OCI-LY3 (cell line): Measurements from ENCODE around the gene LENEP.
A peak's percentile ranks its signal among the peaks of the same experiment; 100 is the strongest.

Experiments used
- H2AFZ ChIP-seq: fragments of 200-600, 300-600 bp; shearing (Covaris generic); 2 replicates; pipeline ENCODE4 v1.6.0; 2014; ENCODE audit warnings: antibody characterized with exemption, low read depth, low read length
- H3K27ac ChIP-seq: fragments of 200-600, 300-600 bp; sonication (generic); 2 replicates; pipeline ENCODE4 v1.5.1; 2014; ENCODE audit warnings: mild to moderate bottlenecking, low read length, moderate library complexity, mixed read lengths
- H3K27me3 ChIP-seq: fragments of 200-600, 300-600 bp; sonication (generic); 2 replicates; pipeline ENCODE4 v1.6.1; 2014; ENCODE audit warnings: low read depth, low read length, mixed read lengths
- H3K36me3 ChIP-seq: fragments of 200-600, 300-600 bp; sonication (generic); replicated peaks from 2 replicates; pipeline ENCODE3; 2014; ENCODE audit warnings: low read depth, low read length, mixed read lengths
- H3K4me1 ChIP-seq: fragments of 300-600, 200-600 bp; sonication (generic); 2 replicates; pipeline ENCODE4 v1.6.1; 2014; ENCODE audit warnings: low read length, mixed read lengths
- H3K4me2 ChIP-seq: fragments of 200-600, 300-600 bp; sonication (generic); 2 replicates; pipeline ENCODE4 v1.6.1; 2014; ENCODE audit warnings: low read length, mixed read lengths
- H3K4me3 ChIP-seq: fragments of 300-600, 200-600 bp; sonication (generic); 2 replicates; pipeline ENCODE4 v1.5.1; 2014; ENCODE audit warnings: antibody characterized with exemption, mild to moderate bottlenecking, low read length, moderate library complexity
- H3K79me2 ChIP-seq: fragments of 300-600, 200-600 bp; shearing (Covaris generic); 2 replicates; pipeline ENCODE4 v1.6.1; 2014; ENCODE audit warnings: mild to moderate bottlenecking, low read length, mixed read lengths
- H3K9ac ChIP-seq: fragments of 300-600, 200-600 bp; shearing (Covaris generic); 2 replicates; pipeline ENCODE4 v1.6.0; 2014; ENCODE audit warnings: mild to moderate bottlenecking, low read length, moderate library complexity
- H3K9me3 ChIP-seq: fragments of 200-600, 300-600 bp; shearing (Covaris generic); 2 replicates; pipeline ENCODE4 v1.6.1; 2014; ENCODE audit warnings: low read length, mixed read lengths; ENCODE audit not compliant: insufficient read depth
- H4K20me1 ChIP-seq: fragments of 200-600, 300-600 bp; sonication (generic); 2 replicates; pipeline ENCODE4 v1.6.1; 2016; ENCODE audit warnings: low read length, mixed read lengths; ENCODE audit not compliant: insufficient read depth
- EZH2phosphoT487 ChIP-seq: fragments of 200-600 bp; shearing (Covaris generic); IDR thresholded peaks from 2 replicates; pipeline ENCODE4 v1.6.1; 2018; ENCODE audit warnings: antibody characterized with exemption, mixed run types, low read depth
- TF ChIP-seq, protein P1 (sequence below): fragments of 200-600, 300-600 bp; sonication (generic); IDR thresholded peaks from 2 replicates; pipeline ENCODE4 v1.5.1; 2014; ENCODE audit warnings: antibody characterized with exemption, low read length, low read depth

LENEP gene

DNA sequence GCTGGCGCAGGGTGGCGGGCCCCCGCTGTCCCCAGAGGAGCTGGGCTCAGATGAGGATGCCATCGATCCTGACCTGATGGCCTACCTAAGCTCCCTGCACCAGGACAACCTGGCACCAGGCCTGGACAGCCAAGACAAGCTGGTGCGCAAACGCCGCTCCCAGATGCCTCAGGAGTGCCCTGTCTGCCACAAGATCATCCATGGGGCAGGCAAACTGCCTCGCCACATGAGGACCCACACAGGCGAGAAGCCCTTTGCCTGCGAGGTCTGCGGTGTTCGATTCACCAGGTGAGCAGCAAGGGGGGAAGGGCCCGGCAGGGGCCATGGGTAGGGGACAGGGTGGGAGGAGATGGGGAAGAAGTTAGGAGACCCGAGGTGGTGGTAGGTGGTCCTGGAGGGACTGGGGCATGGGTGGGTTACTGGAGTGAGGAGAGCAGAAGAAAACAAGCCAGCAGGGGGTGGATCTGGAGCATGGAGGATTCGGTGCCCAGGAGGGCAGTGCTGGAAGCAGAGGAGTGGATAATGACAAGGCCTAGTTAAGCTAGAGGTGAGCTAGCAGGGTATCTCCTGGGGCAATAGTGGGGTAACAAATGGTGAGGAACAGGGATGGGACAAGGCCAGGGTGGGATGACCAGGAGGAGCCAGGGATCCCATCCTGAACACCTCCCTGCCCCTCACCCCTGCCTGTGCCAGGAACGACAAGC, 22.3 kb downstream of the LENEP start:
- Histone ChIP-seq H2AFZ (no peak overlapping the region), H3K4me3 (no peak overlapping the region), H3K79me2 (no peaks in the 10 kb centered on the region), H4K20me1 (peaks cover 33% of the 10 kb centered on the region), H3K36me3 (peaks cover 29% of the 10 kb centered on the region), H3K27ac (peak overlapping the region; percentile 75), H3K4me1 (peaks cover 30% of the 10 kb centered on the region), H3K4me2 (no peak overlapping the region), H3K9me3 (no peaks in the 10 kb centered on the region), H3K27me3 (no peaks in the 10 kb centered on the region), H3K9ac (no peak overlapping the region)
- TF ChIP-seq, protein P1, sequence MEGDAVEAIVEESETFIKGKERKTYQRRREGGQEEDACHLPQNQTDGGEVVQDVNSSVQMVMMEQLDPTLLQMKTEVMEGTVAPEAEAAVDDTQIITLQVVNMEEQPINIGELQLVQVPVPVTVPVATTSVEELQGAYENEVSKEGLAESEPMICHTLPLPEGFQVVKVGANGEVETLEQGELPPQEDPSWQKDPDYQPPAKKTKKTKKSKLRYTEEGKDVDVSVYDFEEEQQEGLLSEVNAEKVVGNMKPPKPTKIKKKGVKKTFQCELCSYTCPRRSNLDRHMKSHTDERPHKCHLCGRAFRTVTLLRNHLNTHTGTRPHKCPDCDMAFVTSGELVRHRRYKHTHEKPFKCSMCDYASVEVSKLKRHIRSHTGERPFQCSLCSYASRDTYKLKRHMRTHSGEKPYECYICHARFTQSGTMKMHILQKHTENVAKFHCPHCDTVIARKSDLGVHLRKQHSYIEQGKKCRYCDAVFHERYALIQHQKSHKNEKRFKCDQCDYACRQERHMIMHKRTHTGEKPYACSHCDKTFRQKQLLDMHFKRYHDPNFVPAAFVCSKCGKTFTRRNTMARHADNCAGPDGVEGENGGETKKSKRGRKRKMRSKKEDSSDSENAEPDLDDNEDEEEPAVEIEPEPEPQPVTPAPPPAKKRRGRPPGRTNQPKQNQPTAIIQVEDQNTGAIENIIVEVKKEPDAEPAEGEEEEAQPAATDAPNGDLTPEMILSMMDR = no peak
- TF ChIP-seq EZH2phosphoT487 = no peak

DNA sequence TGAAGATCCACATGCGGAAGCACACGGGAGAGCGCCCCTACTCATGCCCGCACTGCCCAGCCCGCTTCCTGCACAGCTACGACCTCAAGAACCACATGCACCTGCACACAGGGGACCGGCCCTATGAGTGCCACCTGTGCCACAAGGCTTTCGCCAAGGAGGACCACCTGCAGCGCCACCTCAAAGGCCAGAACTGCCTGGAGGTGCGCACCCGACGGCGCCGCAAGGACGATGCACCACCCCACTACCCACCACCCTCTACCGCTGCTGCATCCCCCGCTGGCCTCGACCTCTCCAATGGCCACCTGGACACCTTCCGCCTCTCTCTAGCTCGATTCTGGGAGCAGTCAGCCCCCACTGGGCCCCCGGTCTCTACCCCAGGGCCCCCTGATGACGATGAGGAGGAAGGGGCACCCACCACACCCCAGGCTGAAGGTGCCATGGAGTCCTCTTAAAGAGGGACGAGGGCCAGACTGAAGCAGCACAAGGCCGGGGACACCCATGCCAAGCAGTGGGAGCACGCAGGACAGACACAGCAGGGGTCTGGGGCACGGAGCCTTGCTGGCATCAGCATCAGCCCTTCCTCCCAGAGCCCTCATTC, 22.9 kb downstream of the LENEP start:
- TF ChIP-seq, protein P1 = no peak
- TF ChIP-seq EZH2phosphoT487 = no peak
- Histone ChIP-seq H3K36me3 (peaks cover 29% of the 10 kb centered on the region), H3K4me3 (peak overlapping the region; percentile 74; the same call in 1 of the 2 replicates), H4K20me1 (peaks cover 26% of the 10 kb centered on the region), H3K4me1 (peaks cover 30% of the 10 kb centered on the region), H3K4me2 (peak overlapping the region; percentile 79), H3K9me3 (no peaks in the 10 kb centered on the region), H3K9ac (peak overlapping the region; percentile 77; the same call in 1 of the 2 replicates), H2AFZ (no peak overlapping the region), H3K79me2 (no peaks in the 10 kb centered on the region), H3K27ac (peak overlapping the region; percentile 75), H3K27me3 (no peaks in the 10 kb centered on the region)

DNA sequence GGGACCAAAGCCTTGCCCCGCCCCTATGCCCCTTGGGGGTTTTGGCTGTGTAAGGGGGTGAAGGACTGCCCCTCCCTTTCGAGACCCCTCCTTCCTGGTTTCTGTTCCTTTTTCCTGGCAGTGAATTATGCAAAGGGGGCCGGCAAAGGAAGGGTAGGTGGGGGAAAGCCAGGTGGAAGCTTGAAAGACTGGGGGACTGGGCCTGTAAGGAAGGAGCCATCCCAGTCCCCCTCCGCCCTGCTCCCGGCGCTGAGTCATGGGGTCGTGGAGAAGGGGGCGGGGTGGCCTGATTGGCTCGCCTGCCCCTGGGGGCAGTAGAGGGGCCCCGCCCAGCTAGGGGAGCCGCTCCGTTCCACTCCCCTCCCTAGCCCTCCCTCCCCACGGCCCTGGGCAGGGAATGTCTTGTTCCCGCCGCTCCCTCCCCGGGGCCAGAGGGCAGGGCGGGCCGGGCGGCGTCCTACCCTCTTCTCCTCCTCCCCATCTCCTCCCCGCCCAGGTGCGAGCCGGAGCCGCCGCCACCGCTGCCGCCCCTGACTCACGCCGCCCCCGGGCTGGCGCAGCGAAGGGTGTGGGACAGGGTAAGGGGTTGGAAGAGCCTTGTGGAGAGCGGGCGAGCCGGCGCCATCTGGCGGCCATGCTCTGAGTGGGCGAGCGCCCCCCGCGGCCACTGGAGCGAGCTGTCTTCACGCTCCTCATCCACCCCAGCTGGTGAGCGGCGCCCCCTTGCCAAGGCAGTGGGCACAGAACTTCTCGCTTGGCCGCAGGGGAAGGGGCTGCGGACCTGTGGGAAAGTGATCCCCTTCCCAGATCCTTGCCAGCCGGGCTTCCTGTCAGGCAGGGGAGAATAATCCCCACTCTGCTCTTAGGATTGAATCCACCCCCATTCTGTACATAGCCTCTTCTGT, 23.9 kb downstream of the LENEP start:
- Histone ChIP-seq H3K4me3 (peak overlapping the region; percentile 74), H3K4me1 (peaks cover 30% of the 10 kb centered on the region), H3K9me3 (no peaks in the 10 kb centered on the region), H4K20me1 (peaks cover 24% of the 10 kb centered on the region), H3K9ac (peak overlapping the region; percentile 77), H3K79me2 (no peaks in the 10 kb centered on the region), H2AFZ (no peak overlapping the region), H3K27me3 (no peaks in the 10 kb centered on the region), H3K36me3 (peaks cover 28% of the 10 kb centered on the region), H3K4me2 (peak overlapping the region; percentile 79), H3K27ac (peak overlapping the region; percentile 75)
- TF ChIP-seq, protein P1 = peak; percentile 100
- no peak for TF ChIP-seq EZH2phosphoT487

DNA sequence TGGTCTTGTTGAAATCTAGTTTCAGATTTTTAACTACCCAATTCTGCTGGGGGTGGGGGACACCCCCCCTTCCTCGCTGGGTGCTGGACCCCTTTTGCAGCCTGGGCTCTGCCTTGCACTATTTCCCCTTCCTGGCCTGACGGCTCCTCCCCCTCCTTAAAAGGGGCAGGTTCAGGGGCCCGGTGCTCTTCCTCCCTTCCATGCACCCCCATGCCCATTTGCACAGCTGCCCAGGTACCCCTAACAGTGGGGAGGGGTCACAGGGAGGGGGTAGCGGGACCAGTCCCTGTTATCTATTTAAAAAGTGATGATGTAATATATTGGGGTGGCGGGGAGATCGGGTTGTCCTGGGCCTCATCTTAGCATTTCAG, 24.5 kb downstream of the LENEP start:
- TF ChIP-seq EZH2phosphoT487 = no peak
- TF ChIP-seq, protein P1 = no peak
- H3K4me1 ChIP-seq = peaks cover 30% of the 10 kb centered on the region

More for the DNA sequence above, 24.5 kb downstream of the LENEP start:
- Histone ChIP-seq H3K4me3 (peak overlapping the region; percentile 74), H3K9ac (peak overlapping the region; percentile 77), H4K20me1 (peaks cover 17% of the 10 kb centered on the region), H3K36me3 (peaks cover 26% of the 10 kb centered on the region), H3K27me3 (no peaks in the 10 kb centered on the region), H3K79me2 (no peaks in the 10 kb centered on the region), H3K9me3 (no peaks in the 10 kb centered on the region), H2AFZ (no peak overlapping the region), H3K27ac (peak overlapping the region; percentile 75), H3K4me2 (peak overlapping the region; percentile 79)
